MM.1S (cell line): Measurements from ENCODE around the gene KRTAP6-1.

ENCODE experiments used
- DNase-seq: peaks from one replicate; pipeline ENCODE4 v3.0.0-alpha.2; 2015
- H2AFZ ChIP-seq: fragments of 300-600 bp; sonication (generic); 2 replicates; pipeline ENCODE4 v1.6.0; 2016; ENCODE audit warnings: antibody characterized with exemption, low read length
- H3F3A ChIP-seq: fragments of 300-600 bp; sonication (generic); 2 replicates; pipeline ENCODE4 v1.6.1; 2016; ENCODE audit warnings: mild to moderate bottlenecking, antibody characterized with exemption, low read length, moderate library complexity, mixed read lengths; ENCODE audit not compliant: insufficient read depth
- H3K27ac ChIP-seq: fragments of 300-600 bp; sonication (generic); 2 replicates; pipeline ENCODE4 v1.5.1; 2016; ENCODE audit warnings: mild to moderate bottlenecking, low read length
- H3K27me3 ChIP-seq: fragments of 300-600 bp; sonication (generic); replicated peaks from 2 replicates; pipeline ENCODE4 v1.6.0; 2016; ENCODE audit warnings: low read length; ENCODE audit not compliant: insufficient read depth
- H3K36me3 ChIP-seq: fragments of 300-600 bp; sonication (generic); replicated peaks from 2 replicates; pipeline ENCODE4 v1.6.1; 2016; ENCODE audit warnings: mild to moderate bottlenecking, low read length, mixed read lengths; ENCODE audit not compliant: insufficient read depth
- H3K4me1 ChIP-seq: fragments of 300-600 bp; sonication (generic); 2 replicates; pipeline ENCODE4 v1.6.1; 2016; ENCODE audit warnings: low read length, mixed read lengths
- H3K4me2 ChIP-seq: fragments of 300-600 bp; sonication (generic); 2 replicates; pipeline ENCODE4 v1.6.0; 2016; ENCODE audit warnings: low read depth, low read length
- H3K4me3 ChIP-seq: fragments of 300-600 bp; sonication (generic); 2 replicates; pipeline ENCODE4 v1.5.1; 2016; ENCODE audit warnings: low read length, mixed read lengths
- H3K79me2 ChIP-seq: fragments of 300-600 bp; sonication (generic); 2 replicates; pipeline ENCODE4 v1.6.1; 2016; ENCODE audit warnings: mixed run types, low read length, mixed read lengths
- H3K9ac ChIP-seq: fragments of 300-600 bp; sonication (generic); 2 replicates; pipeline ENCODE4 v1.6.1; 2016; ENCODE audit warnings: low read length, mixed read lengths
- H3K9me2 ChIP-seq: fragments of 300-600 bp; sonication (generic); replicated peaks from 2 replicates; pipeline ENCODE4 v1.6.1; 2016; ENCODE audit warnings: mild to moderate bottlenecking, low read length, mixed read lengths; ENCODE audit not compliant: insufficient read depth
- H3K9me3 ChIP-seq: fragments of 300-600 bp; sonication (generic); replicated peaks from 2 replicates; pipeline ENCODE4 v1.6.1; 2016; ENCODE audit warnings: mild to moderate bottlenecking, low read length, mixed read lengths; ENCODE audit not compliant: insufficient read depth
- H4K20me1 ChIP-seq: fragments of 300-600 bp; sonication (generic); 2 replicates; pipeline ENCODE4 v1.6.1; 2016; ENCODE audit warnings: mild to moderate bottlenecking, low read length, moderate library complexity, mixed read lengths; ENCODE audit not compliant: insufficient read depth
- EZH2 ChIP-seq: fragments of 300-600 bp; sonication (generic); optimal IDR thresholded peaks from 2 replicates; pipeline ENCODE3; 2017; ENCODE audit warnings: low read depth, mild to moderate bottlenecking, antibody characterized with exemption, low read length, mixed read lengths
- EZH2phosphoT487 ChIP-seq: fragments of 300-600 bp; sonication (generic); IDR thresholded peaks from 2 replicates; pipeline ENCODE4 v1.6.1; 2018; ENCODE audit warnings: antibody characterized with exemption, low read length
- TF ChIP-seq, protein P1 (sequence below): fragments of 300-600 bp; sonication (generic); IDR thresholded peaks from 2 replicates; pipeline ENCODE4 v1.5.1; 2016; ENCODE audit warnings: antibody characterized with exemption, low read length, mixed read lengths

The KRTAP6-1 gene

DNA sequence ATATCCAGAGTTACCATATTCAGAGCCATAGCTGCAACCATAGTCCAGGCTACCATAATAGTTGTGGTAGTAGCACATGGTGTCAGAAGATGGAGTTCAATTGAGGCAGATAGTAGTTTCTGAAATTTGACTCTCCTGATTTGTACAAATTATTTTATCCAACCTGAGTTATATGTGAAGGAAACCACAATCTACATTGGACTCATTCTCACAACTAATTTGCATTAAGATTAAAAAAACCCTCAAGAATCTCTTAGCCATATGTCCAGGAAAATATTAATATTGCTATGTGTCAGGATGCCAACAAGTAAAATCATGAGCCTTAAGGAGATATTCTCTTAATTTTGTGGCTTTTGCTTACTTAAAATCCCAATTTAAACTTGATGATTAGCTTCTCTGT is 23.4 kb downstream of the KRTAP6-1 start, which contains the start of gene KRTAP22-2:
KRTAP22-2 (minus strand) TSS at position 101 of the 400 bp plus-strand sequence.
- no peak within 1 kb of the TSS for H3K4me2 ChIP-seq
- no peak for DNase-seq
- H2AFZ ChIP-seq: no peak within 1 kb of the TSS
- no peaks in the 10 kb centered on the region for H3K4me1 ChIP-seq
- H3K79me2 ChIP-seq: no peaks in the 10 kb centered on the region
- no peak within 1 kb of the TSS for H3K4me3 ChIP-seq
- no peaks in the 10 kb centered on the region for H3K9me2 ChIP-seq
- no peaks in the 10 kb centered on the region for H3F3A ChIP-seq
- no peaks in the 10 kb centered on the region for H4K20me1 ChIP-seq
- no peaks in the 10 kb centered on the region for H3K27me3 ChIP-seq
- H3K9ac ChIP-seq: no peak within 1 kb of the TSS
- no peak within 1 kb of the TSS for H3K27ac ChIP-seq
- TF ChIP-seq, protein P1, sequence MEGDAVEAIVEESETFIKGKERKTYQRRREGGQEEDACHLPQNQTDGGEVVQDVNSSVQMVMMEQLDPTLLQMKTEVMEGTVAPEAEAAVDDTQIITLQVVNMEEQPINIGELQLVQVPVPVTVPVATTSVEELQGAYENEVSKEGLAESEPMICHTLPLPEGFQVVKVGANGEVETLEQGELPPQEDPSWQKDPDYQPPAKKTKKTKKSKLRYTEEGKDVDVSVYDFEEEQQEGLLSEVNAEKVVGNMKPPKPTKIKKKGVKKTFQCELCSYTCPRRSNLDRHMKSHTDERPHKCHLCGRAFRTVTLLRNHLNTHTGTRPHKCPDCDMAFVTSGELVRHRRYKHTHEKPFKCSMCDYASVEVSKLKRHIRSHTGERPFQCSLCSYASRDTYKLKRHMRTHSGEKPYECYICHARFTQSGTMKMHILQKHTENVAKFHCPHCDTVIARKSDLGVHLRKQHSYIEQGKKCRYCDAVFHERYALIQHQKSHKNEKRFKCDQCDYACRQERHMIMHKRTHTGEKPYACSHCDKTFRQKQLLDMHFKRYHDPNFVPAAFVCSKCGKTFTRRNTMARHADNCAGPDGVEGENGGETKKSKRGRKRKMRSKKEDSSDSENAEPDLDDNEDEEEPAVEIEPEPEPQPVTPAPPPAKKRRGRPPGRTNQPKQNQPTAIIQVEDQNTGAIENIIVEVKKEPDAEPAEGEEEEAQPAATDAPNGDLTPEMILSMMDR: no peak
- no peak for TF ChIP-seq EZH2
- TF ChIP-seq EZH2phosphoT487: no peak
- no peaks in the 10 kb centered on the region for H3K9me3 ChIP-seq
- H3K36me3 ChIP-seq: no peaks in the 10 kb centered on the region

GRCh38 chr21:30582870-30583269 is 30.9 kb downstream of the KRTAP6-1 start:
- Histone ChIP-seq H3K9me2 (no peaks in the 10 kb centered on the region), H2AFZ (no peak overlapping the region), H3K27me3 (no peaks in the 10 kb centered on the region), H3K27ac (no peak overlapping the region), H3K4me2 (no peak overlapping the region), H3K9me3 (no peaks in the 10 kb centered on the region), H3K9ac (no peak overlapping the region), H3K79me2 (no peaks in the 10 kb centered on the region), H3K4me1 (no peaks in the 10 kb centered on the region), H4K20me1 (no peaks in the 10 kb centered on the region), H3K4me3 (no peak overlapping the region), H3K36me3 (no peaks in the 10 kb centered on the region), H3F3A (no peaks in the 10 kb centered on the region)
- TF ChIP-seq, protein P1: no peak
- no peak for TF ChIP-seq EZH2
- no peak for DNase-seq

GRCh38 chr21:30580132-30580531 is 33.6 kb downstream of the KRTAP6-1 start:
- Histone ChIP-seq H3K36me3 (no peaks in the 10 kb centered on the region), H3K27ac (no peak overlapping the region), H3K79me2 (no peaks in the 10 kb centered on the region), H3K4me2 (no peak overlapping the region), H3F3A (no peaks in the 10 kb centered on the region), H3K4me1 (no peaks in the 10 kb centered on the region), H3K4me3 (no peak overlapping the region), H3K27me3 (no peaks in the 10 kb centered on the region), H3K9me2 (no peaks in the 10 kb centered on the region), H2AFZ (no peak overlapping the region), H3K9ac (no peak overlapping the region), H3K9me3 (no peaks in the 10 kb centered on the region), H4K20me1 (no peaks in the 10 kb centered on the region)
- TF ChIP-seq, protein P1: no peak
- TF ChIP-seq EZH2: no peak
- no peak for DNase-seq

DNA sequence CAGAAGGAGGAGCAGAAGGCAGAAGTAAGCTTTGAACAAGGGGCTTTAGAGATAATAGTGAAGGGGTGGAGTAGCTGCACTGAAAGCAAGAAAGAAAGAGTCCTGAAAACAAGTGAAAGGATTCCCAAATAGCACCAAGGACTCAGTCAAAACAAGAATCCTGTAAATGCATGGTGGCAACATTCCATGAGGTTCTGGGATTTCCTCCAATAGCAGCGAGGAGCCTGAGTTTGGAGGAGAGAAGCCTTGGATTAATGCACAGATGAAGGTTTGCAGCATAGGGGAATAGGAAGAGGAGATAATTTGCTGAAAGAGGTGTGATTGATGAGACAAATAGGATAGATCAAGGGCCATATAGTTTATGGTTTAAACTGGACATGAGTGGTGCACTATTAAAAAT is 34.4 kb downstream of the KRTAP6-1 start:
- Histone ChIP-seq H3K4me1 (no peaks in the 10 kb centered on the region), H3K27me3 (no peaks in the 10 kb centered on the region), H4K20me1 (no peaks in the 10 kb centered on the region), H3K4me3 (no peak overlapping the region), H3K79me2 (no peaks in the 10 kb centered on the region), H3K9me3 (no peaks in the 10 kb centered on the region), H3K36me3 (no peaks in the 10 kb centered on the region), H3K4me2 (no peak overlapping the region), H3K27ac (no peak overlapping the region), H3F3A (no peaks in the 10 kb centered on the region), H3K9me2 (no peaks in the 10 kb centered on the region), H2AFZ (no peak overlapping the region), H3K9ac (no peak overlapping the region)
- no peak for TF ChIP-seq EZH2phosphoT487
- TF ChIP-seq, protein P1: no peak
- no peak for TF ChIP-seq EZH2
- no peak for DNase-seq
